ENCODE results near the gene MYO1A. TPM values are rescaled to one million over a fixed set of nuclear protein-coding genes. Genes with fewer than 3 reads are reported as not detected.
"Not testable (repeated sequence)": the region's sequence is repeated elsewhere in the genome, so short reads cannot be mapped to it uniquely, and the experiment has no call there.

MYO1A gene
- total and polyA plus RNA-seq, 9 donors, result 0.05 to 11.0 (median 0.18) TPM

DNA sequence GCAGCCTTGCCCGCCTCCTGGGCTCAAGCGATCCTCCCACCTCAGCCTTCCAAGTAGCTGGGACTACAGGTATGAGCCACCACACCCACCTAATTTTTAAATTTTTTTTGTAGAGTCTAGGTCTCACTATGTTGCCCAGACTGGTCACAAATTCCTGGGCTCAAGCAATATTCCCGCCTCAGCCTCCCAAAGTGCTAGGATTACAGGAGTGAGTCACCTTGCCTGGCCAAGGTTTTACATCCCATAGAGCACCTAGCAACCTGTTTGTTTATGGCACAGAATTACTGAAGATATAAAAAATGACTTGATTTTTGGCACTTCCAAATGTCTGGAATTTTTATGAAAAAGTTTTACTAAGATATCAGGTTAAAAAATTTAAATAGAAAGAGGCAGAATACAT, 16.5 kb downstream of the MYO1A start:
- Histone ChIP-seq H3K27ac (ENCODE audit: low read length) (no peak overlapping the region), H3K4me3 (ENCODE audit: low read length) (no peak overlapping the region), H3K27me3 (ENCODE audit: control insufficient read depth, insufficient read depth, low read length) (peaks cover 2% of the 10 kb centered on the region), H3K4me1 (ENCODE audit: control insufficient read depth, insufficient read depth, low read length) (no peaks in the 10 kb centered on the region), H3K9me3 (replicated peaks; ENCODE audit: control insufficient read depth, low read depth, low read length) (no peaks in the 10 kb centered on the region), H3K36me3 (ENCODE audit: control insufficient read depth, insufficient read depth, low read length) (no peaks in the 10 kb centered on the region)
- WGBS (ENCODE audit: insufficient coverage), result 79% methylated on average over 3 of the region's 3 CpGs
- DNase-seq, result no peak

DNA sequence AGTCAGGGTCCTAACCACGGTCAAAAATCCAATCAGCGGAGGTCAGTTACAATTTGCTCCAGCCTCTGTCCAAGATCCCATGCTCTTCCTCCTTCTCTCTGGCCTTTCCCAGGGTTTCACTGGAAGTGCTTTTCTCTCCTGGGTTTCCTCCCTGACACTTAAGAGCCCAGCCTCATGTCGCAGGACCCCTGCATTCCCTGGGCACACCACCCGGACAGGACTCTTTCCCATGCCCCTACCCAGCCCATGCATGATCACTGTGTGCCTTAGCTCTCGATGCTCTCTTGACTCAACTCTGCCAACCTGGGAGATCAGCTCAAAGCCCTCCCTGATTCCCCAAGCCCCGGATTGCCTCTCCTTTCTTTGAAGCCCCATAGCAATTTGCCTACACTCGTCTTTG, 18.1 kb downstream of the MYO1A start:
- 79% methylated on average over 6 of the region's 7 CpGs for WGBS (ENCODE audit: insufficient coverage)
- H3K4me3 ChIP-seq (ENCODE audit: low read length), result no peak overlapping the region

DNA sequence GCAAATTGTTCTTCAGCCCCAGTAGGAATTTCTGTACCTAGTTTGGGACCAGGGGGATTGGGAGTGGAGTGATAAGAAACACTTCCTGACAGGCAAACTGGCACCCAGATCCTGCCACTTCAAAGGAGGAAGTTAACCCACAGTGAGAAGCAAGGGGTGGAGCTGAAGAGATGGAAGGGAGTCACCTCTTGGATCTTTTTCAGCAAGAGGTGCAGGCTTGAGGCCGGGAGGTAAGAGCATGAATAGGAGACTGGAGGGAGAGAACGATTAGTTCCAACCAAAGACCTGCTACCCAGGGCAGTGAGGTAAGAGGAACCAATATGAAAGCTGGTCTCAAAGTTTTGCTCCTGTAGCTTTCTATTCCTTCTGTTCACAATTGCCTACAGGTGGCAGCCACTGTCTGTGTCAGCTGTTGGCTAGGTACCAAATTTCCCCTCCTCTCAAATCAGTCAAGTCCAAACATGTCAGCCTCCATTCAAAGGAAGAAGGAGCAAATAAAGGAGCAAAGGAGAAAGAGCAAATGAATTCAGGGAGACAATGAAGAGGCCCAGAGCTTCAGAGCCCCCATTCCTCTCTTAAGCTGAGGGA, 18.7 kb downstream of the MYO1A start:
- no peaks in the 10 kb centered on the region for H3K27me3 ChIP-seq (ENCODE audit: control insufficient read depth, insufficient read depth, low read length)
- 48% methylated on average over 2 of the region's 2 CpGs for WGBS (ENCODE audit: insufficient coverage)
- no peaks in the 10 kb centered on the region for H3K36me3 ChIP-seq (ENCODE audit: control insufficient read depth, insufficient read depth, low read length)
- no peaks in the 10 kb centered on the region for H3K9me3 ChIP-seq (replicated peaks; ENCODE audit: control insufficient read depth, low read depth, low read length)
- H3K4me1 ChIP-seq (ENCODE audit: control insufficient read depth, insufficient read depth, low read length), result no peaks in the 10 kb centered on the region
- H3K27ac ChIP-seq (ENCODE audit: low read length), result no peak overlapping the region
- H3K4me3 ChIP-seq (ENCODE audit: low read length), result no peak overlapping the region
- DNase-seq, result no peak

More for the DNA sequence above, 18.1 kb downstream of the MYO1A start:
- Histone ChIP-seq H3K4me1 (ENCODE audit: control insufficient read depth, insufficient read depth, low read length) (no peaks in the 10 kb centered on the region), H3K27me3 (ENCODE audit: control insufficient read depth, insufficient read depth, low read length) (no peaks in the 10 kb centered on the region), H3K27ac (ENCODE audit: low read length) (no peak overlapping the region), H3K9me3 (replicated peaks; ENCODE audit: control insufficient read depth, low read depth, low read length) (no peaks in the 10 kb centered on the region), H3K36me3 (ENCODE audit: control insufficient read depth, insufficient read depth, low read length) (no peaks in the 10 kb centered on the region)
- no peak for DNase-seq

DNA sequence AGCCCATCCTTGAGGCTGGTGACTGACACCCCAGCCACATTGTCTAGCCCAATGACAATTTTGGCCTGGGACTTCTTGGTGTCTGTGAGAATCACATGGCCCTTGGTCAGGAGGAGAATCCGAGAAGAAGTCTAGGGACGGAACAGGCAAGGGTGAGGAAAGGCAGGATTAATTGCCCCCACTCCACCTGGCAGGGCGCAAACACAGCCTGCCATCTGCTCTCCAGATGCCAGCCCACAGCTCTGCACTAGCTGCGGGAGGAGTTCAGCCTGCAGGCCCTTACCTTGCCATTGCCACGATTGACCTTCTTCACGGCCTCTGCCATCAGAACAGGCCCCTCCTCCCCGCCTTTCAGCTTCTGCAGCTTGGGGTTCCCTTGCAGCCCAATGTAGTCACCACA, 20.5 kb downstream of the MYO1A start:
- 59% methylated on average over 7 of the region's 7 CpGs for WGBS (ENCODE audit: insufficient coverage)

DNA sequence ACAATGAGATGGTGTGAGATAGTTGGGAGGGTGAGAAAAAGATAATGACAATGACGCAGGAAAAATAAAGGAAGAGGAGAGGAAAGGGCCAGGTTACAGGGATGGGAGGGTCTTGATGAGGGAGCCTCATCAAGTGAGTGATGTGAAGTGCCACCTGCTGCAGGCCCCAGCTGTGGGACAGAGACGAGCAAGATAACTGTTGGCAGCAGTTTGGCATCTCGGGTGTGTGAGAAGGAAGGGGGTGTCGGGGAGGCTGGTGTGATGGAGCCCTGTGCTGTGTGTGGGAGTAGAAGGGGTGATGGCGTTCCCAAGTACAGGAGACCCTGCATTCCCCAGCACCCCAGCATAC, 22.1 kb downstream of the MYO1A start:
- DNase-seq, result no peak
- H3K4me3 ChIP-seq (ENCODE audit: low read length), result no peak overlapping the region

More for the DNA sequence above, 20.5 kb downstream of the MYO1A start:
- no peak for DNase-seq
- H3K27me3 ChIP-seq (ENCODE audit: control insufficient read depth, insufficient read depth, low read length), result peaks cover 2% of the 10 kb centered on the region
- H3K27ac ChIP-seq (ENCODE audit: low read length), result no peak overlapping the region
- no peaks in the 10 kb centered on the region for H3K36me3 ChIP-seq (ENCODE audit: control insufficient read depth, insufficient read depth, low read length)
- no peaks in the 10 kb centered on the region for H3K4me1 ChIP-seq (ENCODE audit: control insufficient read depth, insufficient read depth, low read length)
- H3K4me3 ChIP-seq (ENCODE audit: low read length), result no peak overlapping the region
- no peaks in the 10 kb centered on the region for H3K9me3 ChIP-seq (replicated peaks; ENCODE audit: control insufficient read depth, low read depth, low read length)

DNA sequence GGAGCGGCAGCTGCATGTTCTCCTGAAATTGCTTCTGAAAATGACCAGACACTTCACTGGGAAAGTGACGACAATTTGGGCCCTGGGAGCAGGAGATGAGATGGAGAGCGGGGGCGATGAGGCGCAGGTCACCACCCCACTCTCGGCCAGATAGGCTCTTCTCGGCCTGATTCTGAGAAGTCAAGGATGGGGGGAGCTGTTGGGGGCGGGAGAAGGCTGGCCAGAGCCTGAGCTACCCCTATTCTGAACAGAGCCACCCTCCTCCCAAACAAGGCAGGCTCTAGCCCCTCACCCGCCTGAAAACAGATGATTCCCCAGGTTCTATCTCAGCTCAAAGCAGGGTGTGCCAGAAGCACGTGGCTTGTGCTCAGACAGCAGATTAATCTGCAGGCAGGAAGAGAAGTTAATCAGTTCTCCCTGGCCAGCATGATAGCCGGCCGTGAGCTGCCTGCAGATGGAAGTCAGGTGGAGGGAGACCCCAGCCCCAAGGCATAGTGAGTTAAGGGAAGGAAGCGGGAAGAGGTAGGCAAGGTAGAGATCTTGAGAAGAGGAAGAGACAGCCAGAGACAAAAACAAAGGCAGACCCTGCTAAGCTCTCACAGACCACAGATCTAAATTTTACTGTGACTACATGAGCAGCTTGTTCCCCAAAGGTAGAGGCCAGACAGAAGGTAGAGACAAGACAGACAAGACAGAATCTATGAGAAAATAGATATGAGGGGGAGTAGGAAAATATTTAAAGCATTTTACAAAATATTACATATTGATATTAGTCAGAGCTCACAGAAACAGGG, 22.7 kb downstream of the MYO1A start:
- Histone ChIP-seq H3K9me3 (replicated peaks; ENCODE audit: control insufficient read depth, low read depth, low read length) (no peaks in the 10 kb centered on the region), H3K4me3 (ENCODE audit: low read length) (no peak overlapping the region), H3K27me3 (ENCODE audit: control insufficient read depth, insufficient read depth, low read length) (peaks cover 2% of the 10 kb centered on the region), H3K27ac (ENCODE audit: low read length) (no peak overlapping the region), H3K4me1 (ENCODE audit: control insufficient read depth, insufficient read depth, low read length) (no peaks in the 10 kb centered on the region), H3K36me3 (ENCODE audit: control insufficient read depth, insufficient read depth, low read length) (no peaks in the 10 kb centered on the region)
- 26% methylated on average over 8 of the region's 13 CpGs for WGBS (ENCODE audit: insufficient coverage)
- no peak for DNase-seq

More for the DNA sequence above, 22.1 kb downstream of the MYO1A start:
- WGBS (ENCODE audit: insufficient coverage), result 80% methylated on average over 1 of the region's 5 CpGs
- Histone ChIP-seq H3K36me3 (ENCODE audit: control insufficient read depth, insufficient read depth, low read length) (no peaks in the 10 kb centered on the region), H3K4me1 (ENCODE audit: control insufficient read depth, insufficient read depth, low read length) (no peaks in the 10 kb centered on the region), H3K27me3 (ENCODE audit: control insufficient read depth, insufficient read depth, low read length) (peaks cover 2% of the 10 kb centered on the region), H3K27ac (ENCODE audit: low read length) (no peak overlapping the region), H3K9me3 (replicated peaks; ENCODE audit: control insufficient read depth, low read depth, low read length) (no peaks in the 10 kb centered on the region)

DNA sequence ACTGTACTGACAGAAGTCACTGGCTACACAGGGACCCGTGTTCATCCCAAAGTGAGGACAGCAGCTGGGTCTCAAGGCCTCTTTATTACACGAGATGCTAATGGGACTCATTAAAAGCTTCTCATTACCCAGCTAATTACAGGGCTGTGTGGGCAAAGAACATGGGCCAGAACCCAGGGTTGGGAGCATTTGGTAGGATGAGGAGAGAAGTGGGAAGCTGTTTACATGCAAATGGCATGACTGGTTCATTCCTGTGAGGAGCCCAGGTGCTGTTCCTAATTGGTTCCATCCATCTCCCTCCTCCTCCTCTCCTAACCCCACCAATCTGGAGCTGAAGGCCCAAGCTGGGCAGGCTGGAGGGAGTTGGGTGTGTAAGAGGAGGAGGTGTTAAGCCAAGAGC, 24.7 kb downstream of the MYO1A start:
- no CpG with 5 or more reads among the region's 2 CpGs for WGBS (ENCODE audit: insufficient coverage)
- H3K9me3 ChIP-seq (replicated peaks; ENCODE audit: control insufficient read depth, low read depth, low read length), result no peaks in the 10 kb centered on the region

GRCh38 chr12:57022324-57022723, 27.6 kb downstream of the MYO1A start:
- H3K27ac ChIP-seq (ENCODE audit: low read length); H3K4me1 ChIP-seq (ENCODE audit: control insufficient read depth, insufficient read depth, low read length); H3K9me3 ChIP-seq (replicated peaks; ENCODE audit: control insufficient read depth, low read depth, low read length); H3K36me3 ChIP-seq (ENCODE audit: control insufficient read depth, insufficient read depth, low read length); DNase-seq; H3K27me3 ChIP-seq (ENCODE audit: control insufficient read depth, insufficient read depth, low read length); H3K4me3 ChIP-seq (ENCODE audit: low read length): not testable (repeated sequence)
- WGBS (ENCODE audit: insufficient coverage), result 81% methylated on average over 5 of the region's 5 CpGs

More for the DNA sequence above, 24.7 kb downstream of the MYO1A start:
- Histone ChIP-seq H3K27ac (ENCODE audit: low read length) (no peak overlapping the region), H3K27me3 (ENCODE audit: control insufficient read depth, insufficient read depth, low read length) (peaks cover 2% of the 10 kb centered on the region), H3K36me3 (ENCODE audit: control insufficient read depth, insufficient read depth, low read length) (no peaks in the 10 kb centered on the region), H3K4me3 (ENCODE audit: low read length) (no peak overlapping the region), H3K4me1 (ENCODE audit: control insufficient read depth, insufficient read depth, low read length) (no peaks in the 10 kb centered on the region)
- DNase-seq, result no peak

GRCh38 chr12:57019983-57020719, 29.8 kb downstream of the MYO1A start:
- no peak for DNase-seq
- no peaks in the 10 kb centered on the region for H3K36me3 ChIP-seq (ENCODE audit: control insufficient read depth, insufficient read depth, low read length)

DNA sequence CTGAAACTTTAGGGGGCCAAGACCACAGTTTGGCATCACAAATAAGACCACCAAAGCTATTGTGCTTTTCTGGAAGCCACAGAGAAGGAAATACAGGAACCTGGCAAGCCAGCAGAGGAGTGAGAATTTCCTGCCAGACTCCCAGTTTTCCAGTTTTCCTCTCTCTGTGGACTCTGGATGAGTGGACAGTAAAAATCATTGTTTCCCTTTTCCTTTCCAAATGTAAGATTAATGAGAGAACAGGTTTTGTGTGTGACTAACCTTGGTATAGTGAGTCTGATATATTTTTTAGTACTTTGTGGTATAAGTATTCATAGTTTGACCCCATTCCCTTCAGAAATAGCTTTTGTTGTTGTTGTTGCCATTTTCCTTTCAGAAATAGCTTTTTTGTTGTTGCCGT, 31.0 kb downstream of the MYO1A start:
- H3K4me1 ChIP-seq (ENCODE audit: control insufficient read depth, insufficient read depth, low read length), result no peaks in the 10 kb centered on the region
- 100% methylated on average over 1 of the region's 1 CpG for WGBS (ENCODE audit: insufficient coverage)
- H3K27me3 ChIP-seq (ENCODE audit: control insufficient read depth, insufficient read depth, low read length), result peaks cover 19% of the 10 kb centered on the region
- H3K36me3 ChIP-seq (ENCODE audit: control insufficient read depth, insufficient read depth, low read length), result no peaks in the 10 kb centered on the region
- peak; percentile 36 for DNase-seq
- H3K27ac ChIP-seq (ENCODE audit: low read length), result no peak overlapping the region
- no peak overlapping the region for H3K4me3 ChIP-seq (ENCODE audit: low read length)
- H3K9me3 ChIP-seq (replicated peaks; ENCODE audit: control insufficient read depth, low read depth, low read length), result no peaks in the 10 kb centered on the region

More at GRCh38 chr12:57019983-57020719, 29.8 kb downstream of the MYO1A start:
- peaks cover 12% of the 10 kb centered on the region for H3K27me3 ChIP-seq (ENCODE audit: control insufficient read depth, insufficient read depth, low read length)
- no CpG with 5 or more reads among the region's 9 CpGs for WGBS (ENCODE audit: insufficient coverage)
- H3K4me3 ChIP-seq (ENCODE audit: low read length), result no peak overlapping the region
- no peaks in the 10 kb centered on the region for H3K9me3 ChIP-seq (replicated peaks; ENCODE audit: control insufficient read depth, low read depth, low read length)
- no peaks in the 10 kb centered on the region for H3K4me1 ChIP-seq (ENCODE audit: control insufficient read depth, insufficient read depth, low read length)
- H3K27ac ChIP-seq (ENCODE audit: low read length), result no peak overlapping the region
